Bronchial epithelial cell (primary cell): ENCODE results near the gene CDH22. TPM values are rescaled to one million over a fixed set of nuclear protein-coding genes. Genes with fewer than 3 reads are reported as not detected.

ENCODE experiments used
- DNase-seq: peaks from one replicate; pipeline ENCODE4 v3.0.0-alpha.2; 2010; ENCODE audit warnings: low read depth
- FAIRE-seq: peaks from 2 replicates; lab custom pipeline; 2011; peaks lifted over from hg19 to GRCh38; lab: Jason Lieb, UNC
- H3K27me3 ChIP-seq: 2 replicates; pipeline ENCODE4 v1.5.1; 2011; ENCODE audit warnings: low read length; ENCODE audit not compliant: control insufficient read depth, insufficient read depth
- H3K36me3 ChIP-seq: 2 replicates; pipeline ENCODE4 v1.5.1; 2011; ENCODE audit warnings: low read length; ENCODE audit not compliant: control insufficient read depth, insufficient read depth
- H3K4me3 ChIP-seq: 2 replicates; pipeline ENCODE4 v1.5.1; 2011; ENCODE audit warnings: mild to moderate bottlenecking, low read depth, low read length, control low read depth
- total RNA-seq: library from RNA; depleted of rRNA; stranded (reverse); fragments of >200 nt; gene quantifications from 2 replicates; pipeline ENCODE4 v1.2.1, GENCODE V29; 2014
- TF ChIP-seq, protein P1 (sequence below): IDR thresholded peaks from 2 replicates; pipeline ENCODE4 v1.5.1; 2011; ENCODE audit warnings: mild to moderate bottlenecking, moderate library complexity, low read length, control low read depth, inconsistent platforms; ENCODE audit not compliant: insufficient read depth, severe bottlenecking

Gene CDH22
- total RNA-seq, 1 donor from 2014 or later: not detected

DNA sequence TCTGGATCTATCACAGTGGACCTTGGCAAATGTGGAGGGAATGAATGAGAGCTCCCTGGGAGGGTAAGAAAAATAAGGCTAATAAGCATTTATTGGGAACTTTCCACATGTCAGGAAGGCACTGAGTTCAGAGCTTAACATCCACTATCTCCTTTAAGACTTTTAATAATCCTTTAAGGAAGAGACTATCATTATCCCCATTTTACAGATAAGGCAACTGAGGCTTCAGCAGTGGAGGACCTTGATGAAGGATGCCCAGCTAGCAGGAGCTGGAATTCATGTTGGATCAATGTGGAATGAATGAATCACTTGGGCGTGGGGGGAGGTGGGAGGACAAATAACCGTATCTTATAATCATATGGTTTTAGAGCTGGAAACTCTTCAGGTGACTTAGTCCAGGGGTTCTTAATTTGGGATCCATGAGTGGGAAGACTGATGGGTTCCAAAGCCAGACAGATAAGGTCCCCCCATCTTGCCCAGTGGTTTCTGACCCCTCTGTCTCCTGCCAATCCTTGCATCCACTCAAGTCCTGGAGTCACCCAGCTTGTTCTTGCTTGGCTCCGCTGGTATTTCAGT is 135.2 kb downstream of the CDH22 start:
- DNase-seq: no peak
- TF ChIP-seq, protein P1, sequence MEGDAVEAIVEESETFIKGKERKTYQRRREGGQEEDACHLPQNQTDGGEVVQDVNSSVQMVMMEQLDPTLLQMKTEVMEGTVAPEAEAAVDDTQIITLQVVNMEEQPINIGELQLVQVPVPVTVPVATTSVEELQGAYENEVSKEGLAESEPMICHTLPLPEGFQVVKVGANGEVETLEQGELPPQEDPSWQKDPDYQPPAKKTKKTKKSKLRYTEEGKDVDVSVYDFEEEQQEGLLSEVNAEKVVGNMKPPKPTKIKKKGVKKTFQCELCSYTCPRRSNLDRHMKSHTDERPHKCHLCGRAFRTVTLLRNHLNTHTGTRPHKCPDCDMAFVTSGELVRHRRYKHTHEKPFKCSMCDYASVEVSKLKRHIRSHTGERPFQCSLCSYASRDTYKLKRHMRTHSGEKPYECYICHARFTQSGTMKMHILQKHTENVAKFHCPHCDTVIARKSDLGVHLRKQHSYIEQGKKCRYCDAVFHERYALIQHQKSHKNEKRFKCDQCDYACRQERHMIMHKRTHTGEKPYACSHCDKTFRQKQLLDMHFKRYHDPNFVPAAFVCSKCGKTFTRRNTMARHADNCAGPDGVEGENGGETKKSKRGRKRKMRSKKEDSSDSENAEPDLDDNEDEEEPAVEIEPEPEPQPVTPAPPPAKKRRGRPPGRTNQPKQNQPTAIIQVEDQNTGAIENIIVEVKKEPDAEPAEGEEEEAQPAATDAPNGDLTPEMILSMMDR: no peak
- Histone ChIP-seq H3K4me3 (no peak overlapping the region), H3K27me3 (peaks cover 16% of the 10 kb centered on the region), H3K36me3 (no peaks in the 10 kb centered on the region)
- no peak for FAIRE-seq

DNA sequence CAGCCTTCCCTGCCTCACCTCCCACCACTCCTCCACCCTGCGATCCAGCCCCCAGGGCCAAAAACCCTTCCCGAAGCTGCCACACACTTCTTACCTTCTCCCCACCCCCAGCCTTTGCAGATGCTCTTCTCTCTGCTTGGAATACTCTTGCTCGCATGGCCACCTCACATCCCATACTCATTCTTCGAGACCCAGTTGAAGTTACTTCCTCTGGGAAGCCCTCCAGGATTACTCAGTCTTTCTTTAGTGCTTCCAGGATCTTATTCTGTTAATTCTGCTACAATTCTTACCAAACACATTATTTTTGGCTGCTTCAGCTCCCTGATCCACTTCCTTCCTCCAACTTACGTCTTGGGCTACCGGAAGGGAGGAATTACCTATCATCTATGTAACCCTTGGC is 135.8 kb downstream of the CDH22 start:
- H3K4me3 ChIP-seq: no peak overlapping the region
- TF ChIP-seq, protein P1: no peak
- FAIRE-seq: no peak
- DNase-seq: no peak
- no peaks in the 10 kb centered on the region for H3K36me3 ChIP-seq
- H3K27me3 ChIP-seq: peaks cover 16% of the 10 kb centered on the region

DNA sequence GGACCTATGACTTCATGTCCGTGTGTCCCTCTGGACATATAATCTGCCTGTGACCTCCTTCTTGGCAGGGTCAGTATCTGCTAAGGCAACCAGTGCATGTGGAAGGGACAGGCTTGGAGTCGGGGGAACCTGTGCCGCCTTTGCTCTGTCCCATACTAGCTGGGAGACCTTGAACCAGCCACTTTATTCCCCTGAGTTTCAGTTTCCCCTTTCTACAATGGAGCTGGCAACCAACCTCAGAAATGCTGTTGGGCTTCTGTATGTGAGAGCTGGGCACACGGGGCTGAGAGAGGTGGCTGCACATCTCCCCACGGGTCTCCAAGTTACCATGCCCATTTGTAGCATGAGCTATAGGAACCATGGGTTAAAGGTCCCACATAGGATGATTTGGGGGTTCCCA is 136.4 kb downstream of the CDH22 start:
- FAIRE-seq (no peak), DNase-seq (no peak)
- peaks cover 16% of the 10 kb centered on the region for H3K27me3 ChIP-seq
- TF ChIP-seq, protein P1: no peak
- no peak overlapping the region for H3K4me3 ChIP-seq
- no peaks in the 10 kb centered on the region for H3K36me3 ChIP-seq

DNA sequence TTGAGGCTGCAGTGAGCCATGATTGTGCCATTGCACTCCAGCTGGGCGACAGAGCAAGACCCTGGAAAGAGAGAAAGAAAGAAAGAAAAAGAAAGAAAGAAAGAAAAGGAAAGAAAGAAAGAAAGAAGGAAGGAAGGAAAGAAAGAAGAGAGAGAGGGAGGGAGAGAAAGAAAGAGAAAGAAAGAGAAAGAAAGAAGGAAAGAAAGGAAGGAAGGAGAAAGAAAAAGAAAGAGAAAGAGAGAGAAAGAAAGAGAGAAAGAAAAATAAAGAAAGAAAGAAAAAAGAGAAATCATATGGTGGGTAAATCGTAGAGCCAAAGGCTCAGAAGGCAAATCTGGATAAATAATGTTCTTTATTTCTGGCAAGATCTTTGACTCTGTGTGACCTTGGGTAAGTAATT is 136.8 kb downstream of the CDH22 start:
- Histone ChIP-seq H3K36me3 (no peaks in the 10 kb centered on the region), H3K27me3 (peaks cover 16% of the 10 kb centered on the region), H3K4me3 (no peak overlapping the region)
- DNase-seq (no peak), FAIRE-seq (no peak)
- TF ChIP-seq, protein P1: no peak

DNA sequence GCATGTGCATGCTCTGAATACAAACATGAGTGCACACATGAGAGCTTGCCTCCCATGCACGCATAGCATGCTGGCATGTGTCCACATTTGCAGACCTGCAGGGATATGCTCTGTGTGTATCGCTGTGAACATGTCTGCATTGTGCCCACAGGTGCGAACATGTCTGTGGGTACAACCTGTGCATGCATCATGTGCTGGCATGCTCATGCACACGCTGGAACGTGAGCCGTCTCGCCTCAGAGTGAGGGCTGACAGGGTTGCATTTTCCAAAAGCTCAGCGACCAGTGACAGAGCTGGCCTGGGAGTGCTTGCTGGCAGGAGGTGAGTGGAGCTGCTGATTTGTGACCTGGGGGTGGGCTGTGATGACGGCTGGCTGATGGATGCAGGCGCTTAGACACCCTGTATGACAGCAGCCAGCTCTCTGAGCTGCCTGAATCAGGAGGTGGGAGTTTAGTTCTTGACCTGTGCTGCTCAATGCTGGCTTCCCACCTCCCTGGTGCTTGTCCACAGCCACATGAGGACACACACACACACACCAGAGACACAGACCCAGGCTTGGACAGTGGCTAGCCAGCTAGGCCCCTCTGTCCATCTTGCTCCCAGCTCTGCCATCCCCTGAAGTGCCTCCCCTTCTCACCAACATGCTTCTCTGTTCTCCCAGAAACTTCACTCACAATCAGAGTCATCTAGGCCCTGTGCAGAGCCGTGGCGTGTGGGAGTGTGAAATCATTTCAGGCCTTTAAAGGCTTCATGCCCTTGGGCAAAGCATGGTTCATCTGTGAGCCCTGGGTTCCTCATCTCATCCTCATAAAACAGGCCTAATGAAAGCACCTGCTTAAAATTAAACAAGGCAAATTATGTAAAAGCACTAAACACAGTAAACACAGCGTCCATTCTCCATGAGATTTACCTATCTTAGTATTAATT is 138.8 kb downstream of the CDH22 start:
- no peak overlapping the region for H3K4me3 ChIP-seq
- peaks cover 10% of the 10 kb centered on the region for H3K27me3 ChIP-seq
- TF ChIP-seq, protein P1: no peak
- DNase-seq (peak; percentile 58), FAIRE-seq (peak; percentile 80)
- no peaks in the 10 kb centered on the region for H3K36me3 ChIP-seq
